Fibroblast of lung (primary cell): ENCODE data around the gene OLFM1.

Experiments used
- CTCF ChIP-seq, 2 donors: IDR thresholded peaks in 1 of 2; conservative IDR thresholded peaks in 1 of 2; 1 replicate in 1 of 2; 2 replicates in 1 of 2; pipeline ENCODE4 v1.5.1; 2011 to 2012; ENCODE audit warnings: low read length in 2 of 2, control low read depth in 1 of 2, inconsistent platforms in 1 of 2, low read depth in 1 of 2, mild to moderate bottlenecking in 1 of 2
- EZH2 ChIP-seq: IDR thresholded peaks from 2 replicates; pipeline ENCODE4 v1.5.1; 2012; ENCODE audit warnings: low read length, control low read depth, mild to moderate bottlenecking; ENCODE audit errors: missing control alignments

GRCh38 chr9:135138078-135138855 lies 50.8 kb downstream of the OLFM1 start:
- no peak for TF ChIP-seq CTCF (conservative IDR thresholded peaks at IDR 0.05 in 1 of 2, IDR thresholded peaks at IDR 0.05 in 1 of 2; ENCODE audit: low read depth in 1 of 2, low read length in 2 of 2)
- TF ChIP-seq EZH2, result no peak
